Body of pancreas (tissue), 4 donors: ENCODE measurements around the gene ADCY6. TPM values are rescaled to one million over a fixed set of nuclear protein-coding genes. Genes with fewer than 3 reads are reported as not detected.
"Not testable (repeated sequence)": the region's sequence is repeated elsewhere in the genome, so short reads cannot be mapped to it uniquely, and the experiment has no call there.

Experiments
- ATAC-seq: fragments of 150-250 bp; one replicate; pipeline ENCODE4 v1.9.1; 2016
- DNase-seq, 4 donors: peaks; one replicate each; pipeline ENCODE4 v3.0.0-alpha.2; 2019
- H3K27ac ChIP-seq, 4 donors: fragments of 200-600 bp; sonication (generic); 1 replicate in 3 of 4; 2 replicates in 1 of 4; pipeline versions ENCODE4 v1.5.1 to v1.6.1; 2016 to 2019; ENCODE audit warnings: mild to moderate bottlenecking in 1 of 4, mixed read lengths in 1 of 4, moderate library complexity in 1 of 4
- H3K27me3 ChIP-seq, 2 donors: fragments of 200-600 bp; sonication (generic); one replicate each; pipeline ENCODE4 v1.6.0; 2016; ENCODE audit warnings: mild to moderate bottlenecking in 1 of 2
- H3K36me3 ChIP-seq, 2 donors: fragments of 200-600 bp; sonication (generic); replicated peaks in 1 of 2; 2 replicates each; pipeline ENCODE4 v1.5.1; 2016; ENCODE audit warnings: low read depth in 2 of 2; ENCODE audit not compliant: insufficient read depth in 1 of 2
- H3K4me1 ChIP-seq: fragments of 200-600 bp; sonication (generic); one replicate; pipeline ENCODE4 v1.6.0; 2016
- H3K4me3 ChIP-seq, 2 donors: fragments of 200-600 bp; sonication (generic); 1 replicate in 1 of 2; 2 replicates in 1 of 2; pipeline ENCODE4 v1.5.1; 2016 to 2019
- H3K9me3 ChIP-seq, 3 donors: fragments of 200-600 bp; sonication (generic); 1 replicate in 2 of 3; 2 replicates in 1 of 3; pipeline ENCODE4 v1.5.1; 2016
- POLR2A ChIP-seq, 3 donors: fragments of 450-650 bp; IDR thresholded peaks; one replicate each; pipeline ENCODE4 v1.6.1; 2016; ENCODE audit warnings: antibody characterized with exemption in 3 of 3, mild to moderate bottlenecking in 2 of 3
- WGBS, 2 donors: methylation state at CpG; one replicate each; pipeline ENCODE4 v1.1.5; 2017; 5-methylcytosine and 5-hydroxymethylcytosine counted together
- intact Hi-C: fragments of 100-400 bp; cut with DNase I; formaldehyde crosslinking; loops from one replicate; pipeline ENCODE4 v1.15.1; 2023
- total RNA-seq, 2 donors: library from RNA; depleted of rRNA; stranded (reverse); fragments of >200 nt; gene quantifications; one replicate each; pipeline ENCODE4 v1.1.0, GENCODE V29; 2016
- TF ChIP-seq, protein P1 (sequence below), 7 experiments: fragments of 450-650 bp in 4 of 7; fragments of 200-600 bp in 3 of 7; sonication (generic) in 3 of 7; IDR thresholded peaks; one replicate each; pipeline ENCODE4 v1.5.1; 2016 to 2019; ENCODE audit warnings: antibody characterized with exemption in 7 of 7

Gene ADCY6
- total RNA-seq, 2 donors from 2014 or later = 38.6 to 59.1 TPM

DNA sequence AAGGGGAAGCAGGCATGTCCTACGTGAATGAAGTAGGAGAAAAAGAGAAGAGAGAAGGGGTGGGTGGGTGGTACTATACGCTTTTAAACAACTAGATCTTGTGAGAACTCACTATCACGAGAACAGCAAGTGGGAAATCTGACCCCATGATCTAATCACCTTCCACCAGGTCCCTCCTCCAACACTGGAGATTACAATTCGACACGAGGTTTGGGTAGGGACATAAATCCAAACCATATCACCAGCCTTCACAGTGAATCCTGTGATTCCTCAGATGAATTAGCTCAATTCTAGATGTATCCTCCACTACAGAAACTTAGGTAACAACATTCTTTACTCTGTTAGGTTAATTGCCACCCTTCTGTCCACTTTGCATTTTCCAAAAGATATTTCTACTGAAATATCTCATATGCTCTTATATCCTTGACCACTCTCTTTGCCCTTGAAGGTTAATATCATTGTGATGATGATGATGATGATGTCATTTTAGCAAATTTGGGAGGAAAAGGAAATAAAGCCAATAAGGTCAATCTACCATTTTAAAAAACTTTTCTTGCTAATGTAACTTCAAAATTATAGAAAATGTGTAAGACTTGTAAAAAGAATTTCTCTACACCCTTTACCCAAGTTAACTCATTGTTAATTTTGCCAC is 49.1 kb downstream of the ADCY6 start:
- no peak overlapping the region for H3K4me3 ChIP-seq
- 38 to 45% methylated on average over 5 of the region's 5 CpGs for WGBS, 2 donors
- no peaks in the 10 kb centered on the region for H3K36me3 ChIP-seq
- intact Hi-C loops = no loop called here
- no peak for ATAC-seq
- no peak for DNase-seq
- H3K9me3 ChIP-seq = no peaks in the 10 kb centered on the region
- H3K27ac ChIP-seq = no peak overlapping the region
- no peaks in the 10 kb centered on the region for H3K4me1 ChIP-seq
- TF ChIP-seq POLR2A (IDR thresholded peaks at IDR 0.05) = no peak
- TF ChIP-seq, protein P1, sequence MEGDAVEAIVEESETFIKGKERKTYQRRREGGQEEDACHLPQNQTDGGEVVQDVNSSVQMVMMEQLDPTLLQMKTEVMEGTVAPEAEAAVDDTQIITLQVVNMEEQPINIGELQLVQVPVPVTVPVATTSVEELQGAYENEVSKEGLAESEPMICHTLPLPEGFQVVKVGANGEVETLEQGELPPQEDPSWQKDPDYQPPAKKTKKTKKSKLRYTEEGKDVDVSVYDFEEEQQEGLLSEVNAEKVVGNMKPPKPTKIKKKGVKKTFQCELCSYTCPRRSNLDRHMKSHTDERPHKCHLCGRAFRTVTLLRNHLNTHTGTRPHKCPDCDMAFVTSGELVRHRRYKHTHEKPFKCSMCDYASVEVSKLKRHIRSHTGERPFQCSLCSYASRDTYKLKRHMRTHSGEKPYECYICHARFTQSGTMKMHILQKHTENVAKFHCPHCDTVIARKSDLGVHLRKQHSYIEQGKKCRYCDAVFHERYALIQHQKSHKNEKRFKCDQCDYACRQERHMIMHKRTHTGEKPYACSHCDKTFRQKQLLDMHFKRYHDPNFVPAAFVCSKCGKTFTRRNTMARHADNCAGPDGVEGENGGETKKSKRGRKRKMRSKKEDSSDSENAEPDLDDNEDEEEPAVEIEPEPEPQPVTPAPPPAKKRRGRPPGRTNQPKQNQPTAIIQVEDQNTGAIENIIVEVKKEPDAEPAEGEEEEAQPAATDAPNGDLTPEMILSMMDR (IDR thresholded peaks at IDR 0.05) = no peak
- peaks cover 0 to 4% of the 10 kb centered on the region in 2 donors for H3K27me3 ChIP-seq

GRCh38 chr12:48736456-48736855 is 52.4 kb downstream of the ADCY6 start:
- H3K4me3 ChIP-seq = no peak overlapping the region
- no peaks in the 10 kb centered on the region for H3K9me3 ChIP-seq
- no peaks in the 10 kb centered on the region for H3K36me3 ChIP-seq
- H3K27me3 ChIP-seq = peaks cover 0 to 4% of the 10 kb centered on the region in 2 donors
- DNase-seq (no peak), ATAC-seq (no peak)
- H3K27ac ChIP-seq = no peak overlapping the region
- WGBS, 2 donors = 23 to 46% methylated on average over 1 of the region's 1 CpG
- TF ChIP-seq, protein P1 (IDR thresholded peaks at IDR 0.05) = no peak
- no peak for TF ChIP-seq POLR2A (IDR thresholded peaks at IDR 0.05)
- H3K4me1 ChIP-seq = no peaks in the 10 kb centered on the region
- intact Hi-C loops = no loop called here

- DNase-seq (no peak), ATAC-seq (no peak)
- Histone ChIP-seq H3K27ac (no peak overlapping the region), H3K4me3 (no peak overlapping the region), H3K36me3 (no peaks in the 10 kb centered on the region), H3K4me1 (no peaks in the 10 kb centered on the region), H3K27me3 (no peaks in the 10 kb centered on the region), H3K9me3 (no peaks in the 10 kb centered on the region)
- intact Hi-C loops = no loop called here
- TF ChIP-seq, protein P1 (IDR thresholded peaks at IDR 0.05) = no peak
- no peak for TF ChIP-seq POLR2A (IDR thresholded peaks at IDR 0.05)
- WGBS, 2 donors = 70 to 77% methylated on average over 5 of the region's 5 CpGs
Measured at GRCh38 chr12:48728807-48729206, 60.1 kb downstream of the ADCY6 start.

GRCh38 chr12:48720737-48721136 is 68.2 kb downstream of the ADCY6 start:
- intact Hi-C loops, H3K27ac ChIP-seq, H3K27me3 ChIP-seq, H3K4me3 ChIP-seq, H3K36me3 ChIP-seq, H3K4me1 ChIP-seq, DNase-seq, H3K9me3 ChIP-seq, ATAC-seq: not testable (repeated sequence)
- WGBS, 2 donors = 81 to 90% methylated on average over 1 of the region's 1 CpG

DNA sequence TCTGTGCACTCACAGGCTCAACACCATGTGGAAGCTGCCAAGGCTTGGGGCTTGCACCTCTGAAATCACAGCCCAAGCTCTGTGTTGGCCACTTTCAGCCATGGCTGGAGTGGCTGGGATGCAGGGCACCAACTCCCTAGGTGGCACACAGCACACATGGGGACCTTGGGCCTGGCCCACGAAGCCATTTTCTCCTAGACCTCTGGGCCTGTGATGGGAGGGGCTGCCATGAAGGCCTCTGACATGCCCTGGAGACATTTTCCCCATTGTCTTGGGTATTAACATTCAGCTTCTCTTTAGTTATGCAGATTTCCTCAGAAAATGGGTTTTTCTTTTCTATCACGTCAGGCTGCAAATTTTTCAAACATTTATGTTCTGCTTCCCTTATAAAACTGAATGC is 68.7 kb downstream of the ADCY6 start:
- H3K27ac ChIP-seq, H3K4me3 ChIP-seq, H3K27me3 ChIP-seq, DNase-seq, ATAC-seq, intact Hi-C loops, H3K9me3 ChIP-seq, H3K36me3 ChIP-seq: not testable (repeated sequence)
- H3K4me1 ChIP-seq = peaks cover 12% of the 10 kb centered on the region
- WGBS, 2 donors = 66 to 82% methylated on average over 1 to 2 of the region's 2 CpGs

GRCh38 chr12:48719002-48719401 is 69.9 kb downstream of the ADCY6 start:
- intact Hi-C loops, H3K27me3 ChIP-seq, ATAC-seq, H3K27ac ChIP-seq, H3K9me3 ChIP-seq, H3K4me3 ChIP-seq, DNase-seq, H3K36me3 ChIP-seq: not testable (repeated sequence)
- WGBS, 2 donors = 61 to 63% methylated on average over 4 of the region's 4 CpGs
- H3K4me1 ChIP-seq = peaks cover 24% of the 10 kb centered on the region
